Urinary bladder (tissue), 4 donors: Measurements from ENCODE around the gene ACTR1B. TPM values are rescaled to one million over a fixed set of nuclear protein-coding genes. Genes with fewer than 3 reads are reported as not detected.
A peak's percentile ranks its signal among the peaks of the same experiment; 100 is the strongest.
"Not testable (repeated sequence)": the region's sequence is repeated elsewhere in the genome, so short reads cannot be mapped to it uniquely, and the experiment has no call there.

Experiments used
- DNase-seq: peaks from one replicate; pipeline ENCODE4 v3.0.0-alpha.2; 2015; ENCODE audit errors: extremely low spot score
- H3K27ac ChIP-seq: one replicate; pipeline ENCODE4 v1.5.1; 2013; ENCODE audit warnings: low read depth, mild to moderate bottlenecking, moderate library complexity
- H3K36me3 ChIP-seq: one replicate; pipeline ENCODE4 v1.6.1; 2013; ENCODE audit warnings: mild to moderate bottlenecking, moderate library complexity; ENCODE audit not compliant: insufficient read depth
- H3K4me1 ChIP-seq: one replicate; pipeline ENCODE4 v1.6.1; 2013; ENCODE audit warnings: mild to moderate bottlenecking, moderate library complexity; ENCODE audit not compliant: insufficient read depth
- H3K4me3 ChIP-seq: one replicate; pipeline ENCODE4 v1.5.1; 2013; ENCODE audit warnings: low read depth, low read length
- WGBS: extraction: QIAGEN DNeasy Blood & Tissue Kit; methylation state at CpG from one replicate; pipeline ENCODE4 v1.1.7; 2013; 5-methylcytosine and 5-hydroxymethylcytosine counted together
- polyA plus RNA-seq: library from polyadenylated mRNA; stranded (reverse); fragments of 200-250 nt; gene quantifications from one replicate; pipeline ENCODE4 v1.2.3, GENCODE V29; 2013
- total RNA-seq: library from RNA; depleted of rRNA; stranded (reverse); fragments of >200 nt; gene quantifications from one replicate; pipeline ENCODE4 v1.2.3, GENCODE V29; 2014
- donor health status: healthy with polysubstance abuse.
- donor health status: healthy.

The ACTR1B gene
- total and polyA plus RNA-seq, 2 donors, result 34.8 to 93.2 TPM

DNA sequence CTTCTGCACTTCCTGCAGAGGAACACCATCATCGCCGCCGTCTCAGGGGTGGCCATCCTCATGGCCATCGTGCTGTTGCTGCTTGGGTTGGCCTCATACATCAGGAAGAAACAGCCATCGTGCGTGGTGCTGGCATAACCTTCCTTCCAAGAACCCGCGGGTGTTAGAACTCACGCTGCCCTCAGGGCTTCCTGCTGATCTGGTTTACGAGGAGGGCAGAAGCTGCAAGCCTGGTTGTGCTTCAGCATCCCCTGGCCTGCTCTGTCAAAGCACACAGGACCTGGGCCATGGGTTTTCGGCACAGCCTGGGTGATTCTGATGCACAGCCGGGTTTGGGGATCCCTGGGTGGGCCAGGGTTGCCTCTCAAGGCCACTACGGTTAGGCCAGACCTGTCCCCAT lies 37.3 kb upstream of the ACTR1B start:
- Histone ChIP-seq H3K4me3 (no peak overlapping the region), H3K36me3 (no peaks in the 10 kb centered on the region), H3K4me1 (peaks cover 1% of the 10 kb centered on the region), H3K27ac (no peak overlapping the region)
- no peak for DNase-seq
- 82% methylated on average over 13 of the region's 13 CpGs for WGBS

DNA sequence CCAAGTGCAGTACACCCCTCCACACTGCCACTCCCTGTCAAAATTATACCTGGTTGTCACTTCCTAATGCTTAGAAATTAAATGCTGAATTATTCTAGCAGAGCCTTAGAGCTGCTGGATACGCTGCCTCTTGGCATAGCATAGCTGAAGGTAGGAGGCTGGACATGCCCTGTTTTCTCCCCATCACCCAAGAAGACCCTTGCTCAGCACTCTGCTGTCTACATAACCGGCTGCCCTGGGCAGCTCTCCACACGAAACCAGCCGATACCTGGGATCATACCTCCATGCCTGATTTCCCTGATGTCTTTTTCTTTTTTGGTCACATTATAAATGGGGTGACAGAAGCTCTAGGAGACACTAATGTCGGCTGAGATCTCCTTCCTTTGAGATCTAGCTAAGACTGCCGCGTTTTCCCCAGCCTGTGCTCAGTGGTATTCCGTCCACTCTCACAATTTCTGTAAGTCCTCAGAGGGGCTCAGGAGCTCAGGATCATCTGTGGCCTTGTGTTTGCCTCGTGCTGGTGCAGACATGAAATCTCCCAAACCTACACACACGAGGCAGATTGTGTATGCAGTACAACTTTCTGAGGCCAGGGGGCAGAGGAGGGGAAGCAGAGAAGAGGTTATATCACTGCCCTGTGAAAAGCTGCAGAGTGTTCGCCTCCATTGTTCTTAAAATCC lies 36.1 kb upstream of the ACTR1B start:
- no peak overlapping the region for H3K4me3 ChIP-seq
- no peak overlapping the region for H3K27ac ChIP-seq
- 60% methylated on average over 11 of the region's 11 CpGs for WGBS
- no peaks in the 10 kb centered on the region for H3K36me3 ChIP-seq
- no peak for DNase-seq
- H3K4me1 ChIP-seq, result peaks cover 1% of the 10 kb centered on the region

DNA sequence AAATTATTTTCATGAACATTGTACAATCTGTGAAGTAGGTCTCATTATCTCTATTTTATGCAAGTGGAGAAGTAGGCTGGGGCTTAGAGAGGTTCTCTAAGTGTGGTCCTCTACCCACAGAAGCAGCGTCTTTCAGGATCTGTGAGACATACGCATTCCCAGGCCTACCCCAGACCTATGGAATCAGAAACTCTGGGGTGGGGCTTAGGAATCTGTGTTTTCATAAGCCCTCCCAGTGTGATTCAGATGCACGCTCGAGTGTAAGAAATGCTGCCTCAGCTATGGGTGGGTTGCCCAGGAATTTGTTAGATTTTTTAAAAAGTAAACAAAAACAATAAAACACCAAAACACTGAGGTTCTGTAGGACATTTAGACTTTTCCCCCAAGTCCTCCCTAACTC lies 34.7 kb upstream of the ACTR1B start:
- 73% methylated on average over 4 of the region's 4 CpGs for WGBS
- peaks cover 1% of the 10 kb centered on the region for H3K4me1 ChIP-seq
- no peak for DNase-seq
- no peak overlapping the region for H3K4me3 ChIP-seq
- H3K27ac ChIP-seq, result no peak overlapping the region
- no peaks in the 10 kb centered on the region for H3K36me3 ChIP-seq

DNA sequence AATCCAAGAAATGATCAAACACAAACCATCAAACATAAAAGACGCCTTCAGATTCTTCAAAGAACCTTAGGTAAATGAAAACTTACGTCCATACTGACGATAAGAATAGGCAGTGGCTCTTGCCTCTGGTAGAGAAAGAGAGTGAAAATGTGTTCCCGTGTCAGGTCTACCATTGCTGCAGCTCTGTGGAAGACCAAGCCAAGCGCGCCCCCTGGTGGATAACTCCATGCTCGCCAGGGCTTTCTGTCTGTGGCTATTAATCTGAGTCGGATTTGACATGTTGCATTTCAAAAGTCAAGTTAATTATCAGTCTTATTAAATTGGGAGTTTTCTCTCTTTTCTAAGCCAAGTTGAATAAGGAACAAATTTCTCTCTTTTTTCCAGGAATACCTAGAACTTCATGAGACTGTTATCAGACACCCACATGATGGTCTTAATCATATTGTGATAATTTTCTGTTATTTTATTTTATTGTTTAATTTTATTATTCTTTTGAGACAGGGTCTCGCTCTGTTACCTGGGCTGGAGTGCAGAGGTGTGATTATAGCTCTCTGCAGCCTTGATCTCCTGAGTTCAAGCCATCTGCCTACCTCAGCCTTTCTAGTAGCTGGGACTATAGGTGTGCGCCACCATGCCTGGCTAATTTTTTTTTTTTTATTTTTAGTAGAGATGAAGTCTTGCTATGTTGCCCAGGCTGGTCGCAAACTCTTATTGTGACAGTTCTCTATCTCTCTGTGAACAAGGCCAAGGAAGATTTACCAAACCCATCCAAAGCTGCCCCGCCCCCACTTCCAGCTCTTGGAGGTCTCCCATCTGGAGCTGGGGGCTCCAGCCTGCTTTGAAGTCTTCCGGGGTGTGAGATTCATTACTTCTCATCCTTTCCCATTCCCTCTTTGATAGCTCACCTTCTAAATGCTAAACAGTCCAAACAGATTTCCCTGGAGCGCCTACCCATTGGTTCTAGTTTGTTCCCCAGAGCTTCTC lies 33.7 kb upstream of the ACTR1B start:
- Histone ChIP-seq H3K4me1 (peaks cover 1% of the 10 kb centered on the region), H3K4me3 (no peak overlapping the region), H3K27ac (no peak overlapping the region), H3K36me3 (no peaks in the 10 kb centered on the region)
- 27% methylated on average over 14 of the region's 14 CpGs for WGBS
- peak; percentile 64 for DNase-seq

DNA sequence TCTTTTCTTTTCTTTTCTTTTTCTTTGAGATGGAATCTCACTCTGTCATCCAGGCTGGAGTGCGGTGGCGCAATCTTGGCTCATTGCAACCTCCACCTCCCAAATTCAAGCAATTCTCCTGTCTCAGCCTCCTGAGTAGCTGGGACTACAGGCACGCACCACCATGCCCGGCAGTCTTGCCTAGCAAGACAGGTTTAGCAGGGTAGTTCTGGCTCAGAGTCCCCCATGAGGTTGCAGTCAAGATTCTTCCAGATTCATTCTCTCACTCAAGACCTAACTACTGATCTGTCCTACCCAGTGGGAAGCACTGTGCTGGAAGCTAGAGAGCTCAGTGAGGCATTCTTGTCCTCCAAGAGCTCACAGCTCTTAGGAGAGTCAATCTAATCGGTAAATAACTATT lies 31.9 kb upstream of the ACTR1B start:
- no peak overlapping the region for H3K4me3 ChIP-seq
- H3K27ac ChIP-seq, result no peak overlapping the region
- no peaks in the 10 kb centered on the region for H3K36me3 ChIP-seq
- 86% methylated on average over 5 of the region's 5 CpGs for WGBS
- DNase-seq, result no peak
- peaks cover 1% of the 10 kb centered on the region for H3K4me1 ChIP-seq

DNA sequence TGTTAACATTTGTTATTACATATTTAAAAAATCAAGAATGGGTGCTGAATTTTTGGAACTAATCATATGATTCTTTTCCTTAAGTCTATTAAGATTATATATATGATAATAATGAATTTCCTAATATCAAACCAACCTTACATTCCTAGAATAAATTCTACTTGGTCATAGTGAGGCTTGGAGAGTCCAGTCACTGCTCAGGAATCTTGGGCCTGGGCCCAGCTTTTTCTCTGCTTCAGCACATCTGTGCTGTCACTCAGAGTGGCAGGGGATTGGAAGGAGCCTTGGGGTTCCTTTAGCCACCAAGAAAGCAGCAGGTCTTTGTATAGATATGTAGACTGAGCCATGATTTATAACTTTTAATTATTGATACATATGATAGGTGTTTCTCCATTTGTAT lies 29.6 kb upstream of the ACTR1B start:
- Histone ChIP-seq H3K4me3 (no peak overlapping the region), H3K36me3 (no peaks in the 10 kb centered on the region), H3K4me1 (peaks cover 1% of the 10 kb centered on the region), H3K27ac (no peak overlapping the region)
- DNase-seq, result no peak

DNA sequence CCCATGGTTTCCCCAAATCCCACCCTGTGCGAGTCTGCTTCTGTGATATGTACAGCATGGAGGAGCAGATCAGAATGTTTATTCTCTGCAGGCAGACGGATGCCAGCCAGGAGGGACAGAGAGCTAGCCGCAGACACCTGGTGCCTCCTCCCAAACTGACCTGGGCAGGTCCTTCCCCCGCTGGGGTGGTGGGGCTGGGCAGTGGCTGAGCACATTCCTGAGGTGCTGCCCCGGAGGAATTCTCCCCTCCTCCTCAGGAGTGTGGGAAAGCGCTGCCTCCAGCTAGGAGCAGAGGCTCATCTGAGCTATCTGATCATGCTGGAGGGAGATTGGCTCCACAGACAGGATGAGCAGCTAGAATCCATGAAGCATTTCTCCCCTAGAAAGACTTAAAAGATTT lies 27.3 kb upstream of the ACTR1B start:
- 45% methylated on average over 6 of the region's 6 CpGs for WGBS

DNA sequence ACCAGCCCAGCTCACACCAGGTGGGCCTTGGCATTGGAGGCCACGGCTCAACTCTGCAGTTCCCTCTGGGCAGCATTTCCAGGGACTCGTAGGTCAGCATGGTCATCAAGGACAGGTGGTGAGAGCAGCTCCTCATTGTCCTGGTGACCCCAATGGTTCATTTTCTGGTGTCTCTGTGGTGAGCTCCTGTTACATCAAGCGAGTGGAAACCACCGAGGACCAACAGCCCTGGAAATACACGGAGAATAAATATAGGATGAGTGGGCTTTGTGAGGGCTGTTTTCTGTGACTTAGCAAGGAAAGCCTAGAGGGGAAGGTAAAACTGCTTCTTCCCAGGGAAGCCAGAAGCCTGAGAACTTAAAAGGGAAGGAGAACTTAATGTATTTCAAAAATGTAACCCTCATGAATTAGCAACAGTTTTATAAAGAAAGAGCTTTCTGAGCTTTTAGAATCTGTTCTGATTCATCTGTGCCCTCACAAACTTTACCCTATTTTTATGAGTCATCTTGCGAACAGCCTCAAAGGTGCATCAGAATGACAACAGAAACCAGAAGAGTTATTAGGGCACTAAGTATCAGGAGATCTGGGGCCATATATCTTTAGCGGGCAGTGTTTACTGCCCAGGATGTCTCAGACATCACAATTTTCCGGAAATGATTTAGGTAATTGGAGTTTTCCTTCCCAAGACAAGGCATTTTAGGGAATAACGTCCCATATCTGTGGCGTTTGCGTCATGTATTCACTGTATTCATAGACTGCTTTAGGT lies 24.4 kb upstream of the ACTR1B start:
- WGBS, result 82% methylated on average over 11 of the region's 11 CpGs
- Histone ChIP-seq H3K27ac (no peak overlapping the region), H3K4me1 (no peaks in the 10 kb centered on the region), H3K36me3 (no peaks in the 10 kb centered on the region), H3K4me3 (no peak overlapping the region)
- no peak for DNase-seq

More for the DNA sequence above, 27.3 kb upstream of the ACTR1B start:
- Histone ChIP-seq H3K4me1 (no peaks in the 10 kb centered on the region), H3K27ac (no peak overlapping the region), H3K4me3 (no peak overlapping the region), H3K36me3 (no peaks in the 10 kb centered on the region)
- DNase-seq, result no peak

DNA sequence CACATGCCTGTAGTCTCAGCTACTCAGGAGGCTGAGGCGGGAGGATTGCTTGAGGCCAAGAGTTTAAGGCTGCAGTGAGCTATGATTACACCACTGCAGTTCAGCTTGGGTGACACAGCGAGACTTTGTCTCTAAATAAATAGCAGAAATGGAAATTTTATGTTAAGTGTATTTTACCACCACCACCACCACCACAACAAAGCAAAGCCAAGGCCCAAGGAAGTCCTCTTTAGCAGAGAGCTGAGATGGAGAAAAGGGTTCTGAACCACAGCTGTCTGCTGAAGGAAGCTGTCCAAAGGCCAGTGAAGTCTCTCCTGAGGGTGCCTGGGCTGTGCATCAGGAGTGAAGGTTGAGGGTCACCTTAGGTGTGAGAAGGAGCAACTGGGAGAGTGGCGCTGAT lies 23.4 kb upstream of the ACTR1B start:
- H3K27ac ChIP-seq, H3K4me3 ChIP-seq, H3K4me1 ChIP-seq, H3K36me3 ChIP-seq, DNase-seq: not testable (repeated sequence)
- WGBS, result 94% methylated on average over 2 of the region's 3 CpGs

DNA sequence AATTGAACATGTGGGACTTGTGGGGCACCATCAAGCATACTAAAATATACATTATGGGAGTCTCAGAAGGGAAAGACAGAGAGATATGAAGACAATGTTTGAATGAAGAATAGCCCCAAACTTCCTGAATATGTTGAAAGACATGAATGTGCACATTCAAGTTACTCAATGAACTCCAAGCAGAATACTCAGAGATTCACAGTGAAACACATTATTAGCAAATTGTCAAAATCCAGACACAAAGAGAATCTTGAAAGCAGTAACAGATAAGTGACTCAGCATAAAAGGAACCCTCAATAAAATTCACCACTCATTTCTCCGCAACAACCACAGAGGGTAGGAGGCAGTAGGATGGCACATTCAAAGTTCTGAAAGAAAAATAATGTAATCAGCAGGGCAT lies 14.5 kb upstream of the ACTR1B start:
- DNase-seq, result no peak
- peaks cover 1% of the 10 kb centered on the region for H3K36me3 ChIP-seq
- no peaks in the 10 kb centered on the region for H3K4me1 ChIP-seq
- 88% methylated on average over 1 of the region's 1 CpG for WGBS
- H3K27ac ChIP-seq, result no peak overlapping the region
- no peak overlapping the region for H3K4me3 ChIP-seq

DNA sequence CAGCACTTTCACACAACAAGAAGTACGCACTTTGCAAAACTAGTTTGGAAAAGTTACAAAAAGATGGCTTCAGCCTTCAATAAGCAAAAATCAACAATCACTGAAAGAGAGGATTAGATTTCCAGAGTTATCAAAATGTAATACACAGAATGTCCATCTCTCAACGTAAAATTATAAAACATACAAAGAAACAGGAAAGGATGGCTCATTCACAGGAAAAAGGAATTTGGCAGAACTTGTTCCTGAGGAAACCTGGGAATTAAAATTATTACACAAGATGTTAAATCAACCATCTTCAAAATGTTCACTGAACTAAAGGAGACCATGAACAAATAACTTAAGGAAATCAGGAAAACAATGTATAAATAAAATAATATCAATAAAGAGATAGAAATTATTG lies 13.6 kb upstream of the ACTR1B start:
- 82% methylated on average over 2 of the region's 2 CpGs for WGBS
- Histone ChIP-seq H3K36me3 (peaks cover 1% of the 10 kb centered on the region), H3K4me1 (no peaks in the 10 kb centered on the region), H3K4me3 (no peak overlapping the region), H3K27ac (no peak overlapping the region)
- DNase-seq, result no peak

DNA sequence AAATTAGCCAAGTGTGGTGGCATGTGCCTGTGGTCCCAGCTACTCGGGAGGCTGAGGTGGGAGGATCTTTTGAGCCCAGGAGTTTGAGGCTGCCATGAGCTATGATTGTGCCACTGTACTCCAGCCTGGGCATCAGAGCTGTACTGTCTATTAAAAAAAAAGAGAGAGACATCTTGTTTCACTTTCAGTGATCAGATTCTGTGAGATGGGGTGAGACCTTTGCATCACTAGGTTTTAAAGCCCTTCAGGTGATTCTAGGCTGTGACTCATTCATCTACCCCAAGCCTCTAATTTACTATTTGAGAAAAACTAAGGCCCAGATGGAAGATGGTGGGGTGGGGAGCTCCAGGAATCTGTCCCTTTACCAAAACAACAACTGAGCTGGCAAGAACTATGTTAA lies 12.8 kb upstream of the ACTR1B start:
- Histone ChIP-seq H3K36me3 (peaks cover 1% of the 10 kb centered on the region), H3K27ac (no peak overlapping the region), H3K4me1 (no peaks in the 10 kb centered on the region), H3K4me3 (no peak overlapping the region)
- DNase-seq, result no peak
- 93% methylated on average over 1 of the region's 1 CpG for WGBS

DNA sequence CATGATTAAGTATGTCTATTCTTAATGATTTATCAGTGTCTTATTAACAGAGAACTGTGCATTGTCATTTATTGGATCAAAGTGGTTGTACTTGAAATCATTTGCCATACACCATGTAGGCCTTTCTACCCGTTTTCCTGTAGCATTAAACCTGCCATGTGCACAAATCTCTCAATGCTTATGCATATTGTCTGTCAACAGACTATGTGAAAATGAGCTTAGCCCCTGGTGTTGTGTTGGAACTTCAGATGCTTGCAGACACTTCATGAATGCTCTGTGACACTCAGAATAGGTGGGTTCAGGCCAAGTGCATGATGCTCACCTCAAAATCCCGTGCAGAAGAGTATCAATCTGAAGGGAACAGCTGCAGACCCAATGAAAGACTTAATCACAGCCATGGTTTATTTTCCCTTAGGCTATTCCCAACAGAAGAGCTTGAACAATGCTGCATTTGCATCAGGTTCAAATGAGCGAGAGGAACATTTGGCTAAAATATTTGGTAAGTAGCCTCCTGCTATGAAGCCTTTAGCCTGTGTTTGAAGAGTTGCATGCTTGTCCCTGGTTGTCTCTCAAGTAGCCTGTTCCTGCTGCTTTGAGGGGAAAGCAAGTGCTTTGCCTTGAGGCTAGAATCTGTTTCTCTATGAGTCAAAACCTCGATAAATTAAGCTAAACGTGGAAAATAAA lies 11.7 kb upstream of the ACTR1B start:
- no peak overlapping the region for H3K4me3 ChIP-seq
- WGBS, result 81% methylated on average over 5 of the region's 5 CpGs
- H3K27ac ChIP-seq, result no peak overlapping the region
- H3K36me3 ChIP-seq, result peaks cover 1% of the 10 kb centered on the region
- no peak for DNase-seq
- H3K4me1 ChIP-seq, result no peaks in the 10 kb centered on the region
